Muscle of leg (tissue), 11 donors: ENCODE measurements around the gene SSBP3. TPM values are rescaled to one million over a fixed set of nuclear protein-coding genes. Genes with fewer than 3 reads are reported as not detected.

ENCODE experiments used
- DNase-seq: peaks from one replicate; pipeline ENCODE4 v3.0.0; 2013
- H3K27ac ChIP-seq: one replicate; pipeline ENCODE4 v1.5.1; 2013; ENCODE audit warnings: mild to moderate bottlenecking, low read length, control low read depth
- H3K27me3 ChIP-seq: one replicate; pipeline ENCODE4 v1.6.1; 2013; ENCODE audit warnings: low read length; ENCODE audit not compliant: control insufficient read depth, insufficient read depth
- H3K36me3 ChIP-seq: one replicate; pipeline ENCODE4 v1.6.1; 2013; ENCODE audit warnings: low read length; ENCODE audit not compliant: control insufficient read depth, insufficient read depth
- H3K4me1 ChIP-seq: one replicate; pipeline ENCODE4 v1.6.1; 2013; ENCODE audit warnings: low read length; ENCODE audit not compliant: control insufficient read depth, insufficient read depth
- H3K4me3 ChIP-seq: one replicate; pipeline ENCODE4 v1.5.1; 2013; ENCODE audit warnings: low read length, control low read depth
- H3K9me3 ChIP-seq: replicated peaks from 2 replicates; pipeline ENCODE4 v1.6.1; 2013; ENCODE audit warnings: low read depth, low read length; ENCODE audit not compliant: control insufficient read depth
- WGBS: methylation state at CpG from one replicate; pipeline ENCODE4 v1.1.5; 2013; ENCODE audit warnings: missing lambda C conversion rate; ENCODE audit not compliant: insufficient coverage; 5-methylcytosine and 5-hydroxymethylcytosine counted together
- polyA plus RNA-seq, 8 donors: library from polyadenylated mRNA; unstranded; fragments of 120-200 nt; gene quantifications; one replicate each; pipeline versions ENCODE4 v1.2.1 to v1.2.3, GENCODE V29; 2013; ENCODE audit warnings: inconsistent platforms in 1 of 8, low replicate concordance in 1 of 8; ENCODE audit not compliant: insufficient read length in 8 of 8, insufficient read depth in 1 of 8
- total RNA-seq: library from RNA; stranded (reverse); fragments of 120-200 nt; gene quantifications from one replicate; pipeline ENCODE4 v1.2.4, GENCODE V29; 2013

The SSBP3 gene
- total and polyA plus RNA-seq, 9 donors, result 14.9 to 63.8 (median 54.2) TPM

- no peaks in the 10 kb centered on the region for H3K9me3 ChIP-seq
- WGBS, result 15% methylated on average over 7 of the region's 7 CpGs
- H3K27ac ChIP-seq, result peak overlapping the region; percentile 96
- H3K4me1 ChIP-seq, result peaks cover 88% of the 10 kb centered on the region
- H3K4me3 ChIP-seq, result peak overlapping the region; percentile 12
- peaks cover 3% of the 10 kb centered on the region for H3K36me3 ChIP-seq
- no peaks in the 10 kb centered on the region for H3K27me3 ChIP-seq
- peak; percentile 94 for DNase-seq
Measured at GRCh38 chr1:54335755-54336108, 70.5 kb downstream of the SSBP3 start.

GRCh38 chr1:54335011-54335754 is 71.0 kb downstream of the SSBP3 start:
- H3K27me3 ChIP-seq, result no peaks in the 10 kb centered on the region
- no peaks in the 10 kb centered on the region for H3K9me3 ChIP-seq
- WGBS, result 17% methylated on average over 9 of the region's 13 CpGs
- H3K27ac ChIP-seq, result peak overlapping the region; percentile 96
- peak overlapping the region; percentile 12 for H3K4me3 ChIP-seq
- peaks cover 88% of the 10 kb centered on the region for H3K4me1 ChIP-seq
- peaks cover 3% of the 10 kb centered on the region for H3K36me3 ChIP-seq
- peak; percentile 88 for DNase-seq

GRCh38 chr1:54332781-54333585 is 73.2 kb downstream of the SSBP3 start:
- peak overlapping the region; percentile 63 for H3K27ac ChIP-seq
- H3K9me3 ChIP-seq, result no peaks in the 10 kb centered on the region
- DNase-seq, result no peak
- H3K36me3 ChIP-seq, result peaks cover 3% of the 10 kb centered on the region
- H3K27me3 ChIP-seq, result no peaks in the 10 kb centered on the region
- 38% methylated on average over 12 of the region's 21 CpGs for WGBS
- H3K4me3 ChIP-seq, result no peak overlapping the region
- H3K4me1 ChIP-seq, result peaks cover 94% of the 10 kb centered on the region

GRCh38 chr1:54331843-54332463 is 74.2 kb downstream of the SSBP3 start:
- H3K4me1 ChIP-seq, result peaks cover 97% of the 10 kb centered on the region
- DNase-seq, result no peak
- H3K27me3 ChIP-seq, result no peaks in the 10 kb centered on the region
- H3K9me3 ChIP-seq, result no peaks in the 10 kb centered on the region
- H3K36me3 ChIP-seq, result peaks cover 3% of the 10 kb centered on the region
- peak overlapping the region; percentile 31 for H3K27ac ChIP-seq
- no peak overlapping the region for H3K4me3 ChIP-seq
- WGBS, result 71% methylated on average over 2 of the region's 3 CpGs

- peak; percentile 80 for DNase-seq
Measured at GRCh38 chr1:54331091-54331772, 75.0 kb downstream of the SSBP3 start.

GRCh38 chr1:54329312-54330003 is 76.7 kb downstream of the SSBP3 start:
- Histone ChIP-seq H3K9me3 (no peaks in the 10 kb centered on the region), H3K4me1 (peaks cover 95% of the 10 kb centered on the region), H3K27ac (no peak overlapping the region), H3K36me3 (peaks cover 3% of the 10 kb centered on the region), H3K4me3 (no peak overlapping the region), H3K27me3 (no peaks in the 10 kb centered on the region)
- DNase-seq, result peak; percentile 61
- WGBS, result 40% methylated on average over 1 of the region's 5 CpGs

More at GRCh38 chr1:54331091-54331772, 75.0 kb downstream of the SSBP3 start:
- H3K9me3 ChIP-seq, result no peaks in the 10 kb centered on the region
- H3K4me1 ChIP-seq, result peaks cover 97% of the 10 kb centered on the region
- H3K36me3 ChIP-seq, result peaks cover 3% of the 10 kb centered on the region
- no peaks in the 10 kb centered on the region for H3K27me3 ChIP-seq
- WGBS, result 56% methylated on average over 3 of the region's 12 CpGs
- no peak overlapping the region for H3K4me3 ChIP-seq
- H3K27ac ChIP-seq, result peak overlapping the region; percentile 0

GRCh38 chr1:54328066-54328636 is 78.0 kb downstream of the SSBP3 start:
- Histone ChIP-seq H3K4me3 (no peak overlapping the region), H3K9me3 (no peaks in the 10 kb centered on the region), H3K4me1 (peaks cover 96% of the 10 kb centered on the region), H3K27me3 (no peaks in the 10 kb centered on the region), H3K27ac (peak overlapping the region; percentile 62), H3K36me3 (peaks cover 3% of the 10 kb centered on the region)
- WGBS, result 83% methylated on average over 12 of the region's 12 CpGs
- DNase-seq, result no peak

- Histone ChIP-seq H3K4me1 (peaks cover 96% of the 10 kb centered on the region), H3K27me3 (no peaks in the 10 kb centered on the region), H3K36me3 (peaks cover 3% of the 10 kb centered on the region), H3K9me3 (no peaks in the 10 kb centered on the region), H3K27ac (peak overlapping the region; percentile 62), H3K4me3 (no peak overlapping the region)
- DNase-seq, result peak; percentile 34
- 52% methylated on average over 4 of the region's 14 CpGs for WGBS
Measured at GRCh38 chr1:54327386-54328065, 78.7 kb downstream of the SSBP3 start.
